HG03565 (cell line): ENCODE results near the gene SRRM2.

ENCODE experiments used
- ATAC-seq: cut with Tn5 transposase; IDR thresholded peaks from one replicate; pipeline ENCODE4 v1.9.1; 2021; ENCODE audit warnings: mild to moderate bottlenecking, moderate library complexity; ENCODE audit not compliant: unreplicated experiment

SRRM2 gene

GRCh38 chr16:2818272-2818876, 65.9 kb downstream of the SRRM2 start:
- no peak for ATAC-seq

GRCh38 chr16:2819179-2819938, 66.9 kb downstream of the SRRM2 start:
- ATAC-seq = no peak

GRCh38 chr16:2819939-2820835, 67.7 kb downstream of the SRRM2 start:
- no peak for ATAC-seq
